HEK293T (cell line): Measurements from ENCODE around the gene EPM2AIP1.

ENCODE experiments used
- FOXA1 ChIP-seq: fragments of 450-650 bp; IDR thresholded peaks from 2 replicates; pipeline ENCODE4 v1.6.1; 2016; ENCODE audit warnings: mild to moderate bottlenecking
- FOXK2 ChIP-seq: fragments of 450-650 bp; IDR thresholded peaks from 2 replicates; pipeline ENCODE4 v1.6.1; 2016; ENCODE audit warnings: mild to moderate bottlenecking

DNA sequence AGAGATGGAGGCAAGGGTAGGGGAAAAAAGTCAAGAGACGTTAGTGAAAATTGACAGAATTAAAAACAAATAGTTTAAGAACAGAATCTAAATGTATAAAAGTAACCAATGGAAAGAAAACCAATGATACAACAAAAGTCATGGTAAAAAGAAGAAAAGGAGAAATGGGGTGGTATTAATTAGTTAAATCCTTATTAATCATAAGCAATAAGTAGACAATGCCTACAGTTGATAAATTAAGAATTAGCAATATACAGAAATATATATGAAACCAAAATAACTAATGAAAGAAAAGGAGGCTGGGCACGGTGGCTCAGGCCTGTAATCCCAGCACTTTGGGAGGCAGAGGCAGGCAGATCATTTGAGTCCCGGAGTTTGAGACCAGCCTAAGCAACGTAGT is 23.8 kb downstream of the EPM2AIP1 start:
- TF ChIP-seq FOXK2 (no peak), FOXA1 (no peak)
